HFF-Myc (cell line): ENCODE data around the gene TIMM22.
"Not testable (repeated sequence)": the region's sequence is repeated elsewhere in the genome, so short reads cannot be mapped to it uniquely, and the experiment has no call there.

Source experiments
- DNase-seq: peaks from one replicate; pipeline ENCODE4 v3.0.0-alpha.2; 2011; ENCODE audit warnings: low read depth; ENCODE audit errors: extremely low read depth
- H3K4me3 ChIP-seq: replicated peaks from 2 replicates; pipeline ENCODE4 v1.5.1; 2011; ENCODE audit warnings: low read depth, mild to moderate bottlenecking, control low read depth, low read length
- CTCF ChIP-seq: IDR thresholded peaks from 2 replicates; pipeline ENCODE4 v1.5.1; 2012; ENCODE audit warnings: mild to moderate bottlenecking, low read depth, low read length, control low read depth; ENCODE audit errors: missing control alignments

Gene TIMM22

DNA sequence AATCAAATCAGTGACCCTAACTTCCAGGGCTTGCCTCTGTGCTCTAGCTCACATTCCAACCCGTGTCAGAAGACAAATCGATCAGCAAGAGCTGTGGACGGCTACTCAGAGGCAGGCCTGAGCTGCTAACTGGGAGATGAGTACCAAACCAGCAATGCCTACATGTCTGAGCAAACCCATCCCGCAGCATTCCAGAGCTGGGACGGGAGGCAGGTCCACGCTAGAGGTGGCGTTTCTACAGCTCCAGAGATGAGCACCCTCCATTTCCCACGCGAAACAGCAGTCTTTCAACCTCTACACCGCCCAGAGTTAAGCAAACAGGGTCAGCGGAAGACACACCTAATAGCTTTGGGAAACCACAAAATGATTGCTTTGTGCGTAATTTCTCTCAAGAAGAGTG lies 23.9 kb upstream of the TIMM22 start:
- no peak for DNase-seq
- no peak overlapping the region for H3K4me3 ChIP-seq
- TF ChIP-seq CTCF: no peak

- H3K4me3 ChIP-seq, DNase-seq: not testable (repeated sequence)
Observed at GRCh38 chr17:974778-975177, 22.2 kb upstream of the TIMM22 start.

DNA sequence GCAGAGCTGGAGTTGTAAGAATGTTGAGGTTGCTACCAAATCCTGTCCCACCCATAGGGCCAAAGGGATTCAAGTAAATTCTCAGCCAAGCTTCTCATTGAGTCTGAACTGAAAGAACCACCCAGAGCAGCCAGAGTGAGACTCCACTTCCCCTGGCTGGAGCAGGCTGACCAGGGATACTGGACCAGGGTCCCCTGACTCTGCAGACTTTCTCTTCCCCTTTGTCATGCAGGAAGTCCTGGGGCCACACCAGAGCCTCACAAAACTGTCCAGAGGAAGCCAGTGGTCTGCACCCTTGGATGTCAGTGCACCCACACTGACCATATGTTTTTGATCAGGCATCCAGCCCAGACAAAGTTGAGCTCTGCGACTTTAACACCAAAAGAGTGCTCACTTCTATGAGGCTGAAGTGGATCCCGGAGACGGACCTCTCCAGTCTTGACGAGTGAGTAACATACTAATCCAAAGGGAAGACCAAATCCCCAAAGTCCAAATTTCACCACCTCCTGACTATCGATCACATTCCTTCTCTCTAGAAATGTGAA lies 21.5 kb upstream of the TIMM22 start:
- H3K4me3 ChIP-seq: peak overlapping the region; percentile 10
- no peak for TF ChIP-seq CTCF
- DNase-seq: no peak

DNA sequence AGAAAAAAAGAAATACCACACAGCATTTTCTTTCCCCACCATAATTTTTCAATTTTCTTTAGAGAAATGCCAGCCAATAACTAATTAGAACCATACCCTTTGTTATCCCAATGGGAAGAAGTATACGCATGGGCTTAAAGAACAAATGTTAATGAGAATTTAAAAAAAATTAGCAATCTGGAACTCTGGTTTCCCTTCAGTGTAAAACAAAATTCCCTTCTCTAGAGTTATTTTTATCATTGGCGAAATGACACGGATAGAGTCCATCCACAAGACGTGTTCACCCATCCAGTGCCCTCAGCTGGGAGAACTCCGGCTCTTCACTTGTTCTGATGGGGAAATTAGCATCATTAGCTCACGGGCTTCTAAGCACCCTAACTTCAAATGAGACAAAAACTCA lies 20.6 kb upstream of the TIMM22 start:
- TF ChIP-seq CTCF: no peak
- peak overlapping the region; percentile 66 for H3K4me3 ChIP-seq
- DNase-seq: no peak

DNA sequence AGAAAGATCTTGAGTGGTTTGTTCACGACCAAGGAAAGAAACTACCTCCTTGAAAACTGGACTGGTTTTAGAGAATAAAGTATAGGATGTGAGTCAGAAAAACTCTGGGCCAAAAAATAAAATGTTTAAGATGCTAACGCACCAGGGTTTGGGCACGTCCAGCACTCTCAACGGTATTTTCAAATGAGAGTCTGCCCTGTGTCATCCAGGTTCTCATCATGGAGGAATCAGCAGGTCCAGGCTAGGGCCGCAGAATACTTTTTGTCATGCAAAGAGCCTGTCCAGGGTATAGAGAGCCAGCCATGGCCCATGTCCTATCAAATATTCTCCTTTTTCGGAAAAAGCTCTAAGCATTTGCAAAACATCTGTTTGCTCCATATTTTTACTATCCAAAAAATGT lies 19.8 kb upstream of the TIMM22 start:
- peak overlapping the region; percentile 66 for H3K4me3 ChIP-seq
- no peak for TF ChIP-seq CTCF
- DNase-seq: no peak

- peak overlapping the region; percentile 66 for H3K4me3 ChIP-seq
Observed at GRCh38 chr17:978103-979093, 18.5 kb upstream of the TIMM22 start.

DNA sequence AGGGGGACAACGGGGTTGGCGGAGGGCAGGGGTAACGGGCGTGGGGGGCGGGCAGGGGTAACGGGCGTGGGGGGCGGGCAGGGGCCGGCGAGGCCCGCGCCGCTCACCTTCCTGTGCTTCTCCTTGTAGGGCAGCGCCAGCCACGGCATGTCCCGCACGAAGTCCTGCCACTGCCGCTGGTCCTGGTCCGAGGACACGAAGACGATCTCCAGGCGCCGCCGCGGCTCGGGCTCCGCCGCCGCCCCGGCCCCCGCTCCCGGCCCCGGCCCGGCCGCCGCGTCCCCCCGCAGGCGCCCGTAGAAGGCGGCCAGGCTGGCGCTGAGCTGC lies 17.8 kb upstream of the TIMM22 start:
- peak overlapping the region; percentile 66 for H3K4me3 ChIP-seq
- TF ChIP-seq CTCF: no peak
- no peak for DNase-seq

More at GRCh38 chr17:978103-979093, 18.5 kb upstream of the TIMM22 start:
- no peak for TF ChIP-seq CTCF
- no peak for DNase-seq
